Measurements from ENCODE around the gene CIB2. TPM values are rescaled to one million over a fixed set of nuclear protein-coding genes. Genes with fewer than 3 reads are reported as not detected.

Gene CIB2
- total and polyA plus RNA-seq, 2 experiments from 2014 or later = 59.5 to 64.4 TPM

DNA sequence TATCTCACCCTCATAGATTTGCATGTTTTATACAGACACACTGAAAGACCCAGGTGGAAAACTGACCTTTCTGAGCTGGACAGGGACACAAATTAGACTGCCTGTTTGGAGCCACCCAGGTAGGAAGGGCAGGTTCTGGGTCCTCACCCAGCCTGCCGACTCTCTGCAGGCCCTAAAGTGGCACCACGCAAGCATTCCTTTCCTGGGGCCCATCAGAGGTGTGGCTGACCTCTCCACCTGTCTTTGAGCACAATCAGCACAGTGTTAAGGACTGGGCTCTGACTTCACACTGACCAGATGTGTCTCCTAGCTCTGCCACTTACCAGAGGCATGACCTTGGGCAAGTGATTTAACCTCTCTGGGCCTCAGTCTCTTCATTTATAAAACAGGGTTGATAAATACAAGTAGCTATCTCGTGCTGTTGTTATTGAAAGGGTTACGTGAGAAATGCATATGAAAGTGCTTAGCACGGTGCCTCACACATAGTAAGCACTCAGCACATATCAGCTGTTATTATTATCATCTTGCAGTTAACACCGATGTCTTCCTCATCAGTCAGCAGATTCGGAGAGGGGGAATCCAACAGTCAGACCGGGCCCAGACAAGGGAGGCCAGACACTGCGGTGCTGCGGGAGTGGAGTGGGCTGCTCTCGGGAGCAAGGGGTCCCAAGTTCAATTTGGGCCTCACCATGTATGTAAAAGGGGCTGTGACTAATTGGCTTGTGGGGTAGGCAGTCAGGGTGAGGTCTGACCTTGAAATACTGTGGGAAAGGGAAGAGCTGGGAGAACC is 51.8 kb downstream of the CIB2 start (continued):
- TF ChIP-seq, protein P1, sequence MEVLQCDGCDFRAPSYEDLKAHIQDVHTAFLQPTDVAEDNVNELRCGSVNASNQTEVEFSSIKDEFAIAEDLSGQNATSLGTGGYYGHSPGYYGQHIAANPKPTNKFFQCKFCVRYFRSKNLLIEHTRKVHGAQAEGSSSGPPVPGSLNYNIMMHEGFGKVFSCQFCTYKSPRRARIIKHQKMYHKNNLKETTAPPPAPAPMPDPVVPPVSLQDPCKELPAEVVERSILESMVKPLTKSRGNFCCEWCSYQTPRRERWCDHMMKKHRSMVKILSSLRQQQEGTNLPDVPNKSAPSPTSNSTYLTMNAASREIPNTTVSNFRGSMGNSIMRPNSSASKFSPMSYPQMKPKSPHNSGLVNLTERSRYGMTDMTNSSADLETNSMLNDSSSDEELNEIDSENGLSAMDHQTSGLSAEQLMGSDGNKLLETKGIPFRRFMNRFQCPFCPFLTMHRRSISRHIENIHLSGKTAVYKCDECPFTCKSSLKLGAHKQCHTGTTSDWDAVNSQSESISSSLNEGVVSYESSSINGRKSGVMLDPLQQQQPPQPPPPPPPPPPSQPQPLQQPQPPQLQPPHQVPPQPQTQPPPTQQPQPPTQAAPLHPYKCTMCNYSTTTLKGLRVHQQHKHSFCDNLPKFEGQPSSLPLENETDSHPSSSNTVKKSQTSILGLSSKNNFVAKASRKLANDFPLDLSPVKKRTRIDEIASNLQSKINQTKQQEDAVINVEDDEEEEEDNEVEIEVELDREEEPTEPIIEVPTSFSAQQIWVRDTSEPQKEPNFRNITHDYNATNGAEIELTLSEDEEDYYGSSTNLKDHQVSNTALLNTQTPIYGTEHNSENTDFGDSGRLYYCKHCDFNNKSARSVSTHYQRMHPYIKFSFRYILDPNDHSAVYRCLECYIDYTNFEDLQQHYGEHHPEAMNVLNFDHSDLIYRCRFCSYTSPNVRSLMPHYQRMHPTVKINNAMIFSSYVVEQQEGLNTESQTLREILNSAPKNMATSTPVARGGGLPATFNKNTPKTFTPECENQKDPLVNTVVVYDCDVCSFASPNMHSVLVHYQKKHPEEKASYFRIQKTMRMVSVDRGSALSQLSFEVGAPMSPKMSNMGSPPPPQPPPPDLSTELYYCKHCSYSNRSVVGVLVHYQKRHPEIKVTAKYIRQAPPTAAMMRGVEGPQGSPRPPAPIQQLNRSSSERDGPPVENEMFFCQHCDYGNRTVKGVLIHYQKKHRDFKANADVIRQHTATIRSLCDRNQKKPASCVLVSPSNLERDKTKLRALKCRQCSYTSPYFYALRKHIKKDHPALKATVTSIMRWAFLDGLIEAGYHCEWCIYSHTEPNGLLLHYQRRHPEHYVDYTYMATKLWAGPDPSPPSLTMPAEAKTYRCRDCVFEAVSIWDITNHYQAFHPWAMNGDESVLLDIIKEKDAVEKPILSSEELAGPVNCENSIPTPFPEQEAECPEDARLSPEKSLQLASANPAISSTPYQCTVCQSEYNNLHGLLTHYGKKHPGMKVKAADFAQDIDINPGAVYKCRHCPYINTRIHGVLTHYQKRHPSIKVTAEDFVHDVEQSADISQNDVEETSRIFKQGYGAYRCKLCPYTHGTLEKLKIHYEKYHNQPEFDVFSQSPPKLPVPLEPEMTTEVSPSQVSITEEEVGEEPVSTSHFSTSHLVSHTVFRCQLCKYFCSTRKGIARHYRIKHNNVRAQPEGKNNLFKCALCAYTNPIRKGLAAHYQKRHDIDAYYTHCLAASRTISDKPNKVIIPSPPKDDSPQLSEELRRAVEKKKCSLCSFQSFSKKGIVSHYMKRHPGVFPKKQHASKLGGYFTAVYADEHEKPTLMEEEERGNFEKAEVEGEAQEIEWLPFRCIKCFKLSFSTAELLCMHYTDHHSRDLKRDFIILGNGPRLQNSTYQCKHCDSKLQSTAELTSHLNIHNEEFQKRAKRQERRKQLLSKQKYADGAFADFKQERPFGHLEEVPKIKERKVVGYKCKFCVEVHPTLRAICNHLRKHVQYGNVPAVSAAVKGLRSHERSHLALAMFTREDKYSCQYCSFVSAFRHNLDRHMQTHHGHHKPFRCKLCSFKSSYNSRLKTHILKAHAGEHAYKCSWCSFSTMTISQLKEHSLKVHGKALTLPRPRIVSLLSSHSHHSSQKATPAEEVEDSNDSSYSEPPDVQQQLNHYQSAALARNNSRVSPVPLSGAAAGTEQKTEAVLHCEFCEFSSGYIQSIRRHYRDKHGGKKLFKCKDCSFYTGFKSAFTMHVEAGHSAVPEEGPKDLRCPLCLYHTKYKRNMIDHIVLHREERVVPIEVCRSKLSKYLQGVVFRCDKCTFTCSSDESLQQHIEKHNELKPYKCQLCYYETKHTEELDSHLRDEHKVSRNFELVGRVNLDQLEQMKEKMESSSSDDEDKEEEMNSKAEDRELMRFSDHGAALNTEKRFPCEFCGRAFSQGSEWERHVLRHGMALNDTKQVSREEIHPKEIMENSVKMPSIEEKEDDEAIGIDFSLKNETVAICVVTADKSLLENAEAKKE (CRISPR knock-in tag; IDR thresholded peaks at IDR 0.05) = no peak
- TF ChIP-seq, protein P2, sequence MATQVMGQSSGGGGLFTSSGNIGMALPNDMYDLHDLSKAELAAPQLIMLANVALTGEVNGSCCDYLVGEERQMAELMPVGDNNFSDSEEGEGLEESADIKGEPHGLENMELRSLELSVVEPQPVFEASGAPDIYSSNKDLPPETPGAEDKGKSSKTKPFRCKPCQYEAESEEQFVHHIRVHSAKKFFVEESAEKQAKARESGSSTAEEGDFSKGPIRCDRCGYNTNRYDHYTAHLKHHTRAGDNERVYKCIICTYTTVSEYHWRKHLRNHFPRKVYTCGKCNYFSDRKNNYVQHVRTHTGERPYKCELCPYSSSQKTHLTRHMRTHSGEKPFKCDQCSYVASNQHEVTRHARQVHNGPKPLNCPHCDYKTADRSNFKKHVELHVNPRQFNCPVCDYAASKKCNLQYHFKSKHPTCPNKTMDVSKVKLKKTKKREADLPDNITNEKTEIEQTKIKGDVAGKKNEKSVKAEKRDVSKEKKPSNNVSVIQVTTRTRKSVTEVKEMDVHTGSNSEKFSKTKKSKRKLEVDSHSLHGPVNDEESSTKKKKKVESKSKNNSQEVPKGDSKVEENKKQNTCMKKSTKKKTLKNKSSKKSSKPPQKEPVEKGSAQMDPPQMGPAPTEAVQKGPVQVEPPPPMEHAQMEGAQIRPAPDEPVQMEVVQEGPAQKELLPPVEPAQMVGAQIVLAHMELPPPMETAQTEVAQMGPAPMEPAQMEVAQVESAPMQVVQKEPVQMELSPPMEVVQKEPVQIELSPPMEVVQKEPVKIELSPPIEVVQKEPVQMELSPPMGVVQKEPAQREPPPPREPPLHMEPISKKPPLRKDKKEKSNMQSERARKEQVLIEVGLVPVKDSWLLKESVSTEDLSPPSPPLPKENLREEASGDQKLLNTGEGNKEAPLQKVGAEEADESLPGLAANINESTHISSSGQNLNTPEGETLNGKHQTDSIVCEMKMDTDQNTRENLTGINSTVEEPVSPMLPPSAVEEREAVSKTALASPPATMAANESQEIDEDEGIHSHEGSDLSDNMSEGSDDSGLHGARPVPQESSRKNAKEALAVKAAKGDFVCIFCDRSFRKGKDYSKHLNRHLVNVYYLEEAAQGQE (IDR thresholded peaks at IDR 0.05; ENCODE audit: unreplicated experiment) = no peak
- TF ChIP-seq ZNF331 (CRISPR knock-in tag; IDR thresholded peaks at IDR 0.05; ENCODE audit: low read depth) (no peak), ZNF114 (CRISPR knock-in tag; IDR thresholded peaks at IDR 0.05) (no peak), JUNB (IDR thresholded peaks at IDR 0.05; ENCODE audit: unreplicated experiment) (no peak), CREB1 (CRISPR knock-in tag; IDR thresholded peaks at IDR 0.05; ENCODE audit: low read depth) (no peak), NANOG (IDR thresholded peaks at IDR 0.05; ENCODE audit: borderline replicate concordance) (no peak)
- TF ChIP-seq, protein P3, sequence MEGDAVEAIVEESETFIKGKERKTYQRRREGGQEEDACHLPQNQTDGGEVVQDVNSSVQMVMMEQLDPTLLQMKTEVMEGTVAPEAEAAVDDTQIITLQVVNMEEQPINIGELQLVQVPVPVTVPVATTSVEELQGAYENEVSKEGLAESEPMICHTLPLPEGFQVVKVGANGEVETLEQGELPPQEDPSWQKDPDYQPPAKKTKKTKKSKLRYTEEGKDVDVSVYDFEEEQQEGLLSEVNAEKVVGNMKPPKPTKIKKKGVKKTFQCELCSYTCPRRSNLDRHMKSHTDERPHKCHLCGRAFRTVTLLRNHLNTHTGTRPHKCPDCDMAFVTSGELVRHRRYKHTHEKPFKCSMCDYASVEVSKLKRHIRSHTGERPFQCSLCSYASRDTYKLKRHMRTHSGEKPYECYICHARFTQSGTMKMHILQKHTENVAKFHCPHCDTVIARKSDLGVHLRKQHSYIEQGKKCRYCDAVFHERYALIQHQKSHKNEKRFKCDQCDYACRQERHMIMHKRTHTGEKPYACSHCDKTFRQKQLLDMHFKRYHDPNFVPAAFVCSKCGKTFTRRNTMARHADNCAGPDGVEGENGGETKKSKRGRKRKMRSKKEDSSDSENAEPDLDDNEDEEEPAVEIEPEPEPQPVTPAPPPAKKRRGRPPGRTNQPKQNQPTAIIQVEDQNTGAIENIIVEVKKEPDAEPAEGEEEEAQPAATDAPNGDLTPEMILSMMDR (conservative IDR thresholded peaks at IDR 0.05; ENCODE audit: low read depth in 2 of 2) = no peak

All from GM23338 (cell line).